HL-60 (cell line): ENCODE results near the gene P2RY12.

Source experiments
- CTCF ChIP-seq: IDR thresholded peaks from one replicate; pipeline ENCODE4 v1.5.1; 2011; ENCODE audit warnings: low read length, control low read depth, inconsistent platforms; ENCODE audit not compliant: insufficient read depth
- GABPA ChIP-seq: IDR thresholded peaks from 2 replicates; pipeline ENCODE4 v1.6.1; 2012; ENCODE audit warnings: low read depth
- POLR2AphosphoS5 ChIP-seq: IDR thresholded peaks from 2 replicates; pipeline ENCODE4 v1.6.1; 2012; ENCODE audit warnings: low read depth
- REST ChIP-seq: IDR thresholded peaks from 2 replicates; pipeline ENCODE4 v1.6.1; 2012; ENCODE audit warnings: low read depth; ENCODE audit not compliant: insufficient replicate concordance
- SPI1 ChIP-seq: IDR thresholded peaks from 2 replicates; pipeline ENCODE4 v1.6.1; 2012; ENCODE audit warnings: low read depth, mild to moderate bottlenecking, borderline replicate concordance

DNA sequence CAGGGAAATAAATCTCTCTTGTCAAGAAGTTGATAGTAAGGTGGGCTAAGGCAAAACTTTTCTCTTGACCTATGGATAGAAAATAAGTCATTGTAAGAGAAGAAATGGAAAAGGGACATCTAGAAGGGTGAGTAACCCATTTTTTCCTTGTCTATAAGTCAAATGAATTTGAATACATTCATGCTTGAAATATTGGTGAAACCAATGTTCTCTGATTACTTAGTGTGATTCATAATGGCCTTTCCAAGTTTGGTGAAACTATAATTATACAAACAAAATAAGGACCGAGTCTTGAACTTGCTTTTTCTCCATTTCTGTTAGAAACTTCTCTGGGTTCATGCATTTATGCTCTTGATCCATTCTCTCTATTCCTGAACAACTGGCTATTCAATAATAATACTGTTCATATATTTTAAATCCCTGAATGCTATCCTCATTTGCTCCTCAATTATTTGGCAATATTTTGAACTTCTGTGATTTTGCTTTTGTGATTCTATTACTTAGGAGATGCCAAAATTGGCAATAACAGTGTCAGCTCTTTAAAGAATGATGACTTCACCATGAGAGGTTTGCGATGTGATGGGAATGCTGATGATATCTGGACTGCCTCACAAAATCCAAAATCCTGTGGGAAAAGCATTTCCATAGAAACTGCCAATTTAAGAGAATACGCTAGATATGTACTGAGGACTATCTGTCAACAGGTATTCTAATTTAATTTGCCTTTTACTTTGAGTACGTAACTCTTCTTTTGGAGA, 12.3 kb downstream of the P2RY12 start:
- TF ChIP-seq CTCF (no peak), GABPA (no peak), REST (no peak), POLR2AphosphoS5 (no peak), SPI1 (no peak)
